Muscle of back (tissue), 11 donors: Measurements from ENCODE around the gene CHRM2. TPM values are rescaled to one million over a fixed set of nuclear protein-coding genes. Genes with fewer than 3 reads are reported as not detected.

Experiments
- DNase-seq, 3 donors: peaks; one replicate each; pipeline versions ENCODE4 v3.0.0 to v3.0.0-alpha.2; 2013
- polyA plus RNA-seq, 10 donors: library from polyadenylated mRNA; unstranded; fragments of 120-200 nt; gene quantifications; one replicate each; pipeline ENCODE4 v1.2.1, GENCODE V29; 2013; ENCODE audit not compliant: insufficient read length in 10 of 10

Gene CHRM2
- polyA plus RNA-seq, 10 donors: 0.13 to 1.0 (median 0.32) TPM

- no peak for DNase-seq
Observed at GRCh38 chr7:136891850-136892249, 23.4 kb downstream of the CHRM2 start.

- no peak for DNase-seq
Observed at GRCh38 chr7:136894789-136895188, 26.3 kb downstream of the CHRM2 start.

GRCh38 chr7:136897676-136898075 lies 29.2 kb downstream of the CHRM2 start:
- DNase-seq: no peak

- DNase-seq: no peak
Observed at GRCh38 chr7:136900005-136900404, 31.6 kb downstream of the CHRM2 start.

- DNase-seq: no peak
Observed at GRCh38 chr7:136910771-136911170, 42.3 kb downstream of the CHRM2 start.

- DNase-seq: no peak
Observed at GRCh38 chr7:136911344-136911743, 42.9 kb downstream of the CHRM2 start.

GRCh38 chr7:136912339-136912738 lies 43.9 kb downstream of the CHRM2 start:
- no peak for DNase-seq

- no peak for DNase-seq
Observed at GRCh38 chr7:136914016-136914415, 45.6 kb downstream of the CHRM2 start.

GRCh38 chr7:136919820-136920219 lies 51.4 kb downstream of the CHRM2 start:
- no peak for DNase-seq

- peak in 1 of 3 donors; percentile 3 for DNase-seq
Observed at GRCh38 chr7:136923111-136923667, 54.7 kb downstream of the CHRM2 start.

GRCh38 chr7:136925044-136925443 lies 56.6 kb downstream of the CHRM2 start:
- no peak for DNase-seq

- DNase-seq: no peak
Observed at GRCh38 chr7:136925556-136925955, 57.1 kb downstream of the CHRM2 start.

GRCh38 chr7:136931169-136931867 lies 62.9 kb downstream of the CHRM2 start:
- DNase-seq: no peak

GRCh38 chr7:136937436-136937835 lies 69.0 kb downstream of the CHRM2 start:
- no peak for DNase-seq

- no peak for DNase-seq
Observed at GRCh38 chr7:136938476-136938875, 70.0 kb downstream of the CHRM2 start.

GRCh38 chr7:136940122-136940521 lies 71.7 kb downstream of the CHRM2 start:
- DNase-seq: no peak

GRCh38 chr7:136940917-136941316 lies 72.5 kb downstream of the CHRM2 start:
- no peak for DNase-seq

GRCh38 chr7:136941816-136942215 lies 73.4 kb downstream of the CHRM2 start:
- DNase-seq: no peak

GRCh38 chr7:136942401-136942800 lies 73.9 kb downstream of the CHRM2 start:
- no peak for DNase-seq

GRCh38 chr7:136942994-136943393 lies 74.5 kb downstream of the CHRM2 start:
- no peak for DNase-seq

- no peak for DNase-seq
Observed at GRCh38 chr7:136947347-136947746, 78.9 kb downstream of the CHRM2 start.

GRCh38 chr7:136950331-136950730 lies 81.9 kb downstream of the CHRM2 start:
- no peak for DNase-seq

- DNase-seq: peak in 1 of 3 donors; percentile 41
Observed at GRCh38 chr7:136953386-136953785, 84.9 kb downstream of the CHRM2 start.

GRCh38 chr7:136956232-136956631 lies 87.8 kb downstream of the CHRM2 start:
- DNase-seq: peak in 1 of 3 donors; percentile 33
